Measurements from ENCODE around the gene CDK6.

The CDK6 gene

DNA sequence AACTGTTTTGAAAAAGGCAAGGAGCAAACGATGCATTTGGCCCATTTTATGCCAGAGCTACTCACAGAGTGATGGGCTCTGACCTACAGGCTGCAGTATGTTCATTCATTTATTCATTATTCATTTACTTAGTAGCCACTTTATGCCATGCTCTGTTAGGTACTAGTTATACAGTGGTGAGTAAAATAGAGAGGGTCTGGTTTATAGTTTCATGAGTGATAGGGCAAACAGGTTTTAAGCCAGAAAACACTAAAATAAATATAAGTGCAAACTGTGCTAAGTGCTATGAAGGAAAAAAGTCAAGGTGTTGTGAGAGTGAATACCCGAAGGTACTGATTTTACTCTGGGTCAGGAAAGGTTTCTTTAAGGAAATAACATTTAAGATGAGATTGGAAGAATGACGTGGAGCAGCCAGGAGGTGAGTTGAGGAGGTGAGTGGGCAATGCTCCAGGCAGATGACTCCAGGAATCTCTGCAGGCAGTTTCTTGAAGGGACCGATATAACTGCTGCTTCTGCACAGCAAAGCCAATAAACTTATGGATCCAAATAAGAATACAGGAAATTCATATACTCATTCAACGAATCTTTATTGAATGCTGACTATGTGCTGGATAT is 189.3 kb downstream of the CDK6 start:
- Histone ChIP-seq H3K27me3 (ENCODE audit: insufficient read depth, low read length) (no peaks in the 10 kb centered on the region), H3K9me3 (ENCODE audit: low read length) (no peaks in the 10 kb centered on the region), H3K4me3 (ENCODE audit: low read length) (no peak overlapping the region), H3K36me3 (ENCODE audit: insufficient read depth, low read length) (no peaks in the 10 kb centered on the region), H3K4me1 (ENCODE audit: insufficient read depth, low read length) (no peaks in the 10 kb centered on the region), H2AFZ (ENCODE audit: low read depth, low read length) (no peak overlapping the region)

DNA sequence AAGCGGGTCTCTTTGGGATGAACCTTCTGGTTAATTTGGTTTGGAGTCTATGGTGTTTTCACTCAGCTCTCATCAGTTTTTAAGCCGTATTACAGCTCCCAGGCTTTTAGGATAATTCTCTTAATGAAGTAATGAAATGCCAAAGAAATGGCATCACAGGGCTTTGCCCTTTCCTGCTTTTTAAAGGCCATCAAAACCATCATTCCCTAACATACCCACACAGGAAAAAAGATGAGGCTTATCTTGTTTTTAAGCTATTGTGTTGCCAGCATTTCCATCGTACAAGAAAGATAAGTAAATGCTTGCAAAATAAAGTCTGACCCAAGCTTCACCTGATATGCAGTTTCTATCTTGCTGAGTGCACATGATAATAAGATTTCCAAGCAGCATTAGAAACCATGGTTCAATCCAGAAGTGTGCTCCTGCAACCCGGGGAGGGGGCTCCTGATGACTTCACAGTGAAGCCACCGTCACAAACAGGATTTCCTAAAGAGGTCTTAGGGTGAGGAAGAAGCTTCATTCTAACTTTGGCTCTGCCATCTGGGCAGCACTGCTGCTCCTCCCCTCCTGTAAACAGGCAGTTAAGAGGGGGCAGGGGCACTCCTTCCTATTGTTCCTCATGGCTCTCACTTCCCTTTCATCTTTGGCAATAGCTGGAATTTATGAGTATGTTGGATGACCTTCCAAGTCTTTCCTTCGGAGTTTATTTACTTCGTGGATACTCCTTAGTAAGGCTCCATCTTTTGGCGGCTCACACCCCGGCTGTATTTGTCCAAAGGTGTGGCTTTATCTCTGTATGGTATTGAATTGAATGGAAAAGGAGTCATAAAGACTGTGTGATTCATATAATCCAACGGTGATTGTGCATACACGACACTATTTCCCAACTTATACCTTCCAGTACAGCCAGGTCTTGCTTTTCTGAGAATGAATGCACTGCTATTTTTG is 191.0 kb downstream of the CDK6 start:
- H3K4me1 ChIP-seq (ENCODE audit: insufficient read depth, low read length) = no peaks in the 10 kb centered on the region
- H2AFZ ChIP-seq (ENCODE audit: low read depth, low read length) = no peak overlapping the region
- no peak overlapping the region for H3K4me3 ChIP-seq (ENCODE audit: low read length)
- H3K27me3 ChIP-seq (ENCODE audit: insufficient read depth, low read length) = no peaks in the 10 kb centered on the region
- no peaks in the 10 kb centered on the region for H3K9me3 ChIP-seq (ENCODE audit: low read length)
- H3K36me3 ChIP-seq (ENCODE audit: insufficient read depth, low read length) = no peaks in the 10 kb centered on the region

DNA sequence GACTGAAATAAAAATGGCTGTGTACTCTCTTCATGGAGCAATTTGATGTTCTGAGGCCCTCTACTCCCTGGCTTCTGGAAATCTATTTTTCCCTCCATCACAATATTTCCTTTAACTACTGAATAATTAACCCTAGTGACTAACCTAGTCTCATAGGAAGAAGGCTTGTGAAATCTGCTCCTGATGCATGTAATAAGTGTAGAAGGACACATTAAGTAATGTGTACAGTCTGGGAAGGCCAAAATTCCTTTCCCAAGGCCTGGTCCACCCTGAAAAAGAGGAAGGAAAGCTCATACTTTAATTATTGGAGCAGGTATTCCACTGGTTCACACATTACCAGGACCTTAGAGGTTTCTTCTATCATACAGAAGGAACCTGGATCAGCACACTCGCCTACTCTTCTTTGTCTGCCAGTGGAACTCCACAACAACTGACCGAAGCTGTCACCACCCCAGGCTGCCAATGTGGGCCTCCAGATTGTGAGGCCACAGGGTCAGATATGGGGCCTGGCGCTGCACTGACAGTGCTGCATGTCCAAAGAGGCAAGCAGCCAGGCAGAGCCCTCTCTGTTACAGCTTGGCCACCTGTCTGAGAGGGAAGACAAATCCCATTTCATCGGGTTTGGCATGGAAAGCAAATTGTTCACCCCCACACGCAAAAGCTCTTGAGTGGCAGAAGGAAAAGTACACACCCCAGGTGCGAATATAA is 191.8 kb downstream of the CDK6 start:
- H3K4me1 ChIP-seq (ENCODE audit: insufficient read depth, low read length) = no peaks in the 10 kb centered on the region
- no peaks in the 10 kb centered on the region for H3K27me3 ChIP-seq (ENCODE audit: insufficient read depth, low read length)
- H3K36me3 ChIP-seq (ENCODE audit: insufficient read depth, low read length) = no peaks in the 10 kb centered on the region
- no peaks in the 10 kb centered on the region for H3K9me3 ChIP-seq (ENCODE audit: low read length)
- H3K4me3 ChIP-seq (ENCODE audit: low read length) = no peak overlapping the region
- no peak overlapping the region for H2AFZ ChIP-seq (ENCODE audit: low read depth, low read length)

DNA sequence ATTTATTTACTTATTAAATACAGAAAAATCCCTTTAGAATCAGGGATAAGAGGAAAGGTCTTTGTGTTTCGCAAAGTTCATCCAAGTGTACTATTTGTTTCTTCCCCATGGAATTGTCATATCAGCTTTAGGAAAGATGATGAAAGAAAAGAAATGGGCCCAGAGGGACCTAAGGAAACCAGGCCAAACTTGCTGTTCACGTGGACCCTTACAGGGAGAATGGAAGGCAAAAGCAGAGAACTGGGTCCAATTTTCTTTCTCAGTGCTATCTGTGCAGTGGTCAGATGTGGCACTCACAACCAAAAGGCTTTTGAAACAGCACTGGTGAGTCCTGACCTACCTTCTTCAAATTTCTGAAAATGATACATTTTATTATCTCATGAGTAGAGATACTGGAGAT is 192.6 kb downstream of the CDK6 start:
- Histone ChIP-seq H2AFZ (ENCODE audit: low read depth, low read length) (no peak overlapping the region), H3K4me1 (ENCODE audit: insufficient read depth, low read length) (no peaks in the 10 kb centered on the region), H3K4me3 (ENCODE audit: low read length) (no peak overlapping the region), H3K27me3 (ENCODE audit: insufficient read depth, low read length) (no peaks in the 10 kb centered on the region), H3K9me3 (ENCODE audit: low read length) (no peaks in the 10 kb centered on the region), H3K36me3 (ENCODE audit: insufficient read depth, low read length) (no peaks in the 10 kb centered on the region)

DNA sequence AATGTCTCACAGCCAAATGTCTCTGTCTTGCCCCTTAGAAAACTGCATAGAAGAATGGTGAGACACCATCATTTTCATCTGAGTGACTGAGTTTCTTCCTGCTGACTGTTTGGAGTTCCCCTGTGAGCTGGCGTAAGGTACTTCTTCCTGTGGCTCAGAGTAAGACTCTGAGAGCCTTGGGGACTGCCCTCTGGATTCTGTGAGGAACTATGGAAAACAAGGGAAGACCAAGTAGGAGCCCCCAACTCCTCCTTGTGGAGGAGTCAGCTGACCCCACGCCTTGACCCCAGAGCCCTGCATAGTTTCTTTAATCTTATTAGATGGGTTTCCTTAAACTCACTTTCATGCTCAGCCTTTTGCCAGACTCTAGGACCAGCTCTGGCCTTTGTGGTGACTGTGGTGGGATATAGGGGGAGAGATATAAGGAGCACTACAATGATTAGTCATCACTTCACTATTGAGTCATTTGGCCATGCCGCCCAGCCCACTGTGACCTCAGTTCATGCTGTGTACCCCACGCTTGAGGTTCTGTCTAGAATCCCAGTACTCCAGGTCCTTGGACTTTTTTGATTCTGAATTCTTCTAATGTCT is 194.4 kb downstream of the CDK6 start:
- Histone ChIP-seq H2AFZ (ENCODE audit: low read depth, low read length) (no peak overlapping the region), H3K4me1 (ENCODE audit: insufficient read depth, low read length) (no peaks in the 10 kb centered on the region), H3K9me3 (ENCODE audit: low read length) (no peaks in the 10 kb centered on the region), H3K27me3 (ENCODE audit: insufficient read depth, low read length) (no peaks in the 10 kb centered on the region), H3K36me3 (ENCODE audit: insufficient read depth, low read length) (no peaks in the 10 kb centered on the region), H3K4me3 (ENCODE audit: low read length) (no peak overlapping the region)

DNA sequence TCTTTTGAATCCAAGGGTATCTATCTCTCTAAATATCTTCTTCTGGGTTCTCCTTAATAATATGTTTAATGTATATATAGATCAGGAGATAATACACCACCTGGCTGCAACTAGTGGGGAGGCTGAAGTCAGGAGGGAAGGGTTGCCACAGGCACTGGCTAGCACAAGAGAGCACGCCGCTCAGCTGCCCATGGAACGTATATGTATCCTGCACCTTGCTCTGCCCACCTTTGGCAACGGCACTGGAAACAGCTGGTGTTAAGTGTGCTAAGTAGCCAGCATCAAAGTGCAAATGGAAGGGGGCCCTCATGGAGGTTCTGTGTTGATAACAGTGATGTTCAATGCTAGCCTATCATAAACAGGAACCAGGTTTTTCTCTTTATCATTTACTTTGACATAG is 196.4 kb downstream of the CDK6 start:
- H3K4me3 ChIP-seq (ENCODE audit: low read length) = no peak overlapping the region
- no peaks in the 10 kb centered on the region for H3K9me3 ChIP-seq (ENCODE audit: low read length)
- H2AFZ ChIP-seq (ENCODE audit: low read depth, low read length) = no peak overlapping the region
- no peaks in the 10 kb centered on the region for H3K36me3 ChIP-seq (ENCODE audit: insufficient read depth, low read length)
- H3K27me3 ChIP-seq (ENCODE audit: insufficient read depth, low read length) = no peaks in the 10 kb centered on the region
- H3K4me1 ChIP-seq (ENCODE audit: insufficient read depth, low read length) = peaks cover 7% of the 10 kb centered on the region

DNA sequence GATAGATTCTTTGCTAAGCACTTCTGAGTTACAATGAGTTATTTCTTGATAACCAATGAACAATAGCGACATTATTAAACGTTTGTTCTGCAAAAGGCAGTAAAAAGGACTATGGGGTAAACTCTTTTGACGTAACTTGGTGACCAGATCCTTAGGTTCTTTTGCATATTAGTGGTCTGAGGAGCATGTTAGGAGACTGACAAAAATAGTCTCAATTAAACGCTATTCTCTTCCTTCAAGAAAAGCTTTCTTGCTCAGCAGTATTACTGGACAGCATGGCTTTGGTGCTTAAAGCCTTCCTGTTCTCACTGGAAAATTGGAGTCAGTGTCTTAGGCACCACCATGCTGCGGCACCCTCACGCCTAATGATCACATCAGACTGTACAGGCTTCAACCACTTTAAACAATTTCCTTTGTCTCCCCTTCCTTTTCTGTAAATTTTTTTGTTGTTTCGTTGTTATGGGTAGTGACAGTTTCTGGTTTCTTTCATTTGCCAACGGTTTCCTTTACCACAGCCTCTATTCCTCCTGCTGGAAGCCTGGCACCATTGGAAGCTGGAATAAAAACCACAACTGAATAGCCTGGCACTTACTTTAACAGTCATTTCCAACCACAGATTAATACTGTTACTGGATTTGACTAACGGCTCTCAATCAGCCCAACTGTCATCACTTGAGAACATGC is 197.0 kb downstream of the CDK6 start:
- Histone ChIP-seq H3K36me3 (ENCODE audit: insufficient read depth, low read length) (no peaks in the 10 kb centered on the region), H3K4me3 (ENCODE audit: low read length) (no peak overlapping the region)

DNA sequence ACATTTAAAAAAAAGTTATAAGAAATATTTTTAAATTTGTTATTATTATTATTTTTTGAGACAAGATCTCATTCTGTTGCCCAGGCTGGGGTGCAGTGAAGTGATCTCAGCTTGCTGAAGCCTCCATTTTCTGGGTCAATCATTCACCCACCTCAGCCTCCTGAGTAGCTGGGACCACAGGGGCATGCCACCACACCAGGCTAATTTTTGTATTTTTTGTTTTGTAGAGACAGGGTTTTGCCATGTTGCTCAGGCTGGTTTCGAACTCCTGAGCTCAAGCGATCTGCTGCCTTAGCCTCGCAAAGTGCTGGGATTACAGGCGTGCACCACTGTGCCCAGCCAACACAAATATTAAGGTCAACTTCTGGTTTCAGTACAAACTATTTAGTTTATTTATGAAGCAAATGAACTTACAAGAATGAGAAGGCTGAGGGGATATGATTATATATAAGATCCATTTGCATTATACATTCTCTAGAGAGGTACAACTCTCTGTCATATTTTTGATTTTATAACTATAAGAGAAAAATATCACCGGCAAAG is 200.3 kb downstream of the CDK6 start:
- Histone ChIP-seq H3K4me1 (ENCODE audit: insufficient read depth, low read length) (peaks cover 26% of the 10 kb centered on the region), H3K9me3 (ENCODE audit: low read length) (no peaks in the 10 kb centered on the region), H2AFZ (ENCODE audit: low read depth, low read length) (no peak overlapping the region), H3K27me3 (ENCODE audit: insufficient read depth, low read length) (no peaks in the 10 kb centered on the region), H3K36me3 (ENCODE audit: insufficient read depth, low read length) (no peaks in the 10 kb centered on the region), H3K4me3 (ENCODE audit: low read length) (no peak overlapping the region)

More for the DNA sequence above, 197.0 kb downstream of the CDK6 start:
- Histone ChIP-seq H2AFZ (ENCODE audit: low read depth, low read length) (no peak overlapping the region), H3K4me1 (ENCODE audit: insufficient read depth, low read length) (peaks cover 13% of the 10 kb centered on the region), H3K9me3 (ENCODE audit: low read length) (no peaks in the 10 kb centered on the region), H3K27me3 (ENCODE audit: insufficient read depth, low read length) (no peaks in the 10 kb centered on the region)

DNA sequence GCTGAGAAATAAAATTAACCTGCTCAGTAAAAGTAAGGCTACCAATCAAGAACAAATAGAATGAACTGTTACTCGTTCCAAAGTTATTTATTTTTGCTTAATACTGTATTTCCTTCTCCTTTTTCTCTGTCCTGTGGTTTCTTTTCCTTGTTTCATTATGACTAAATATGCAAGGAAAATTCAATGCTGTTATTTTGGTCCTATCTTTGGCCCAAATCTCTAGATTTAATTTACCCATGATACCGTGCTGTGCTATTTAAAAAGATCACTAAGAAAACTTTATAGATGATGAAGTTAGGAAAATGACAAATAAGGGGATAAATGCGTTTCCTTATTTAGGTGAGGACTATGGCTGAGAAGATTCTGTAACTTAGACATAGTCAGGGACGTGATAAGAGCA is 200.8 kb downstream of the CDK6 start:
- no peak overlapping the region for H3K4me3 ChIP-seq (ENCODE audit: low read length)
- H3K27me3 ChIP-seq (ENCODE audit: insufficient read depth, low read length) = no peaks in the 10 kb centered on the region
- no peak overlapping the region for H2AFZ ChIP-seq (ENCODE audit: low read depth, low read length)

DNA sequence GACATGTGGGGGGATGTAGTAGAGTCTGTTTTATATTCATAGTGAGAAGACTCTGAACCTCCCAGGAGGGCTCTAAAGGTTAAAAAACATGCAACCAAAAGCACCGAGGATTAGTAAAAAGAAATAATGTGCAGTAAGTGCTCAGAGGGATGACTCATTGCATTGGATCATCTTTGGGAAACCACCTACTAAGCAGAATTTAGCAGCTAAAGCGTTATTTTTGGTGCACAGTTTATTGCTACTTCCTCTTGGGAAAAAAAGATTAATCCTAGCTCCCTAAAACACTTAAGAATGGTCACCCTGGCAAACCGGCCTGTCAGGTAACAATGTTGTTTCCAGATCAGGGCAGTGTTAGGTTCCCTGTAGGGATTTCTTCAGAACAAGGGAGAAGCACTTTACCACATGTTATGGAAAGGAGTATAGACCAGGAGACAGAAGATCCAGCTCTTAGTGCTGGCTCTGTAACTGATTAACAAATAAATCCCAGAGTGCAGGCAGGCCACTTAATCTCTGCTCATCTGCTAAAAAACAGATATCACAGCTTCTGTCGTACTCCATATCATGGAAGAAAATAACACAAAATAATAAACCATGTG is 201.4 kb downstream of the CDK6 start:
- H2AFZ ChIP-seq (ENCODE audit: low read depth, low read length) = no peak overlapping the region
- H3K36me3 ChIP-seq (ENCODE audit: insufficient read depth, low read length) = no peaks in the 10 kb centered on the region
- peaks cover 26% of the 10 kb centered on the region for H3K4me1 ChIP-seq (ENCODE audit: insufficient read depth, low read length)
- H3K9me3 ChIP-seq (ENCODE audit: low read length) = no peaks in the 10 kb centered on the region
- H3K4me3 ChIP-seq (ENCODE audit: low read length) = no peak overlapping the region
- no peaks in the 10 kb centered on the region for H3K27me3 ChIP-seq (ENCODE audit: insufficient read depth, low read length)

More for the DNA sequence above, 200.8 kb downstream of the CDK6 start:
- H3K4me1 ChIP-seq (ENCODE audit: insufficient read depth, low read length) = peaks cover 26% of the 10 kb centered on the region
- H3K36me3 ChIP-seq (ENCODE audit: insufficient read depth, low read length) = no peaks in the 10 kb centered on the region
- no peaks in the 10 kb centered on the region for H3K9me3 ChIP-seq (ENCODE audit: low read length)

DNA sequence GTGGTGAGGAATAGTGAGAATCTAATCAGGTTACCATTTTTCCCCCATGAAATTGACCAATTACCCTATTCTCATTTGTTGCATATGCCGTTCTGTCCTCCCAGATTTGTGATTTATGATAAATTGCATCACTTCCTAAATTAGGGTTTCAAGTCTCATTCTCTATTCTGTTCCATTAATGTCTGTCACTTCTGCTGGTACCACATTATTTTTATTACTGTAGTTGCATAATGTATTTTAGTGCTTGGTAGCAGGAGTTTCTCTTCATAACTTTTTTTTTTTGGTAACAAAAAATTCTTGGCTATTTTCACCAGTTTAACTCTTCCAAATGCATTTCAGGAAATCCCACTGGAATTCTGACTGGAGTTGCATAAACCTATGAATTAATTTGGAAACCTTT is 202.2 kb downstream of the CDK6 start:
- Histone ChIP-seq H3K9me3 (ENCODE audit: low read length) (peaks cover 3% of the 10 kb centered on the region), H3K27me3 (ENCODE audit: insufficient read depth, low read length) (no peaks in the 10 kb centered on the region), H3K4me3 (ENCODE audit: low read length) (no peak overlapping the region), H2AFZ (ENCODE audit: low read depth, low read length) (no peak overlapping the region), H3K36me3 (ENCODE audit: insufficient read depth, low read length) (no peaks in the 10 kb centered on the region), H3K4me1 (ENCODE audit: insufficient read depth, low read length) (peaks cover 26% of the 10 kb centered on the region)
